ENCODE results near the gene IDI1. TPM values are rescaled to one million over a fixed set of nuclear protein-coding genes. Genes with fewer than 3 reads are reported as not detected.
A peak's percentile ranks its signal among the peaks of the same experiment; 100 is the strongest.

Gene IDI1
- total and polyA plus RNA-seq, 2 of the 4 experiments (the other 2 are of a cell fraction) = 27.3 to 27.4 TPM

DNA sequence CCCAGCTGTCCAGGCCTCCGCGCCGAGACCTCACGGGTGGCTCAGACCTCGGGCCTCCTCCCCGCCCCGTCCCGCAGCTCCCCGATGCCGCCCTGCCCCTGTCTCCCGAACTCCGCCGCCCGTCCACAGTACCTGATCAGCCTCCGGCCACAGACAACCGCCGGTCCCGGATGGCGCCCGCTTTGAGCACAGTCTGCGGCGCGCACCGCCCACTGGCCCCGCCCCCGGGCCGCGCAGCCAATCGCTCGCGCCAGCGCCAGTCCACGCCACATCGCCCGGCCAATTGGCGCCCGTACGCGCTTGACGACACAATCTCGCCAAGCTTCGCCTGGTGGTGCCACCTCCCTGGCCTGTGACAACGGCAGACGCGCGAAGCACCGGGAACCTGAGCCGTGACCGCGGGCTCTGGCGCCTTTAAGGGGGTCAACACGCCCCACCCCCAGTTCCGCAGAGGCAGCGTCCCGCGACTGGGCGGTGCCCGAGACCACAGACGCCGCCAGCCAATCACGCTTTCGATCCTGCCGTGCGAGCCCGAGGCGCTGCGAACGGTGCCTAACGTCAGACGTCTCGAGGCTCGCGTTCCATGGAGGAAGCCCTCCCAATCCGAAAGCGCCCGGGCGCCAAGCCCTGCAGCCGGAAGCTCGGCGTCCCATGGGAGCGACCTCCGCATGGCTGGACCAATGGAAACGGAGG is at the start of gene IDI1 (continued):
- TF ChIP-seq CTCF (conservative IDR thresholded peaks at IDR 0.05; ENCODE audit: low read depth, low read length) = no peak
- peak; percentile 99 for TF ChIP-seq POLR2A (IDR thresholded peaks at IDR 0.05; ENCODE audit: low read depth, low read length)
- TF ChIP-seq RAD21 (IDR thresholded peaks at IDR 0.05; ENCODE audit: low read length) = no peak
- TF ChIP-seq RCOR1 (IDR thresholded peaks at IDR 0.05; ENCODE audit: insufficient replicate concordance, low read length) = no peak

DNA sequence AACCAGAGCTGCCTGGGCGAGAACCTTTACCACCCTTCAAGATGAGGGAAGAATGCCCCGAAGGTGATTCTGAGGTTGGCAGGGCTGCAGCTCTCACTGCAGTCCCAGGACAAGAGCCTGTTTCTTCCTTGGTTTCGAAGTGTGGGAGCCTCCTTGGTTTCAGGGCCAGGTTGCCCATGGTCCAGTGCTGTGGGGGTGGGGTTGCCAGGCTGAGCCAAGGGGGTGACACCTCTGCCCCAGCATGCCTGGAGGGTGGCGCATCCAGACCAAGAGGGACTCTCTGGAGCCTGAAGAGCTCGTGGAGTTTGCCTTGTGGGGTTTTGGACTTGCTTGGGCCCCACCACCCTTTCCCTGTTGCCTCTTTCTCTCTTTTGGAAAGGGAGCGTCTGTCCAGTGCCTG is 48.5 kb upstream of the IDI1 start:
- Histone ChIP-seq H2BK5ac (ENCODE audit: low read depth, low read length, poor library complexity, severe bottlenecking) (no peak overlapping the region), H2BK20ac (ENCODE audit: low read depth, low read length) (no peak overlapping the region), H2AK5ac (ENCODE audit: low read depth, low read length) (no peak overlapping the region), H3K27me3 (ENCODE audit: control insufficient read depth, insufficient read depth, low read length) (no peaks in the 10 kb centered on the region), H3K79me1 (ENCODE audit: low read depth in 1 of 2, low read length in 2 of 2) (peaks cover 14 to 22% of the 10 kb centered on the region in 2 experiments), H2BK120ac (ENCODE audit: low read depth, low read length) (no peak overlapping the region), H3K18ac (ENCODE audit: low read depth, low read length) (no peak overlapping the region), H3K4me3 (ENCODE audit: insufficient read depth, low read depth, low read length) (no peak overlapping the region), H3K9me1 (ENCODE audit: insufficient read depth, low read length) (peaks cover 17% of the 10 kb centered on the region), H3K14ac (replicated peaks; ENCODE audit: low read depth, low read length) (no peak overlapping the region), H3K23ac (ENCODE audit: low read depth, low read length) (no peak overlapping the region), H3K9me3 (ENCODE audit: control insufficient read depth, insufficient read depth, low read length) (no peaks in the 10 kb centered on the region), H3K56ac (ENCODE audit: extremely low read depth, insufficient read depth, low read length) (no peak overlapping the region), H4K20me1 (ENCODE audit: insufficient read depth, low read length) (0 out of 2 replicates have a peak, but pooled peaks cover 13% of the 10 kb centered on the region), H4K8ac (ENCODE audit: low read depth in 2 of 2, low read length in 2 of 2) (no peak overlapping the region), H2AK9ac (replicated peaks; ENCODE audit: low read depth, low read length, poor library complexity) (no peak overlapping the region), H3K27ac (ENCODE audit: insufficient read depth, low read length) (no peak overlapping the region), H3K9ac (ENCODE audit: low read depth, low read length) (no peak overlapping the region), H3K4me1 (ENCODE audit: control insufficient read depth, insufficient read depth, low read length) (peaks cover under 1% of the 10 kb centered on the region), H4K91ac (ENCODE audit: insufficient read depth, low read depth, low read length) (no peak overlapping the region), H3K36me3 (ENCODE audit: control insufficient read depth, insufficient read depth, low read length) (peaks cover 41% of the 10 kb centered on the region), H4K5ac (ENCODE audit: low read depth, low read length) (no peak overlapping the region), H3K4ac (ENCODE audit: low read depth, low read length) (no peak overlapping the region), H2AFZ (replicated peaks; ENCODE audit: low read length, poor library complexity) (no peak overlapping the region), H3K4me2 (ENCODE audit: low read depth, low read length) (no peak overlapping the region), H2BK15ac (ENCODE audit: low read depth, low read length) (no peak overlapping the region)
- ATAC-seq (ENCODE audit: low read depth) = no peak
- BruUV-seq (replicated peaks) = no TSS peak
- POLR2A ChIA-PET (ENCODE audit: unreplicated experiment) = no interaction called here
- TF ChIP-seq POLR2A (IDR thresholded peaks at IDR 0.05; ENCODE audit: low read depth, low read length) = no peak
- TF ChIP-seq CHD1 (IDR thresholded peaks at IDR 0.05; ENCODE audit: low read depth, low read length) = no peak
- TF ChIP-seq MAZ (IDR thresholded peaks at IDR 0.05; ENCODE audit: borderline replicate concordance, low read depth, low read length) = no peak
- TF ChIP-seq SMC3 (IDR thresholded peaks at IDR 0.05; ENCODE audit: low read depth, low read length) = no peak
- no CpG with 5 or more reads among the region's 6 CpGs for WGBS, 2 experiments (ENCODE audit: extremely low coverage in 2 of 2, insufficient read length in 1 of 2)
- dilution Hi-C loops (cut with HindIII; ENCODE audit: low sequenced_read_pairs, unreplicated experiment) (no loop called here), in situ Hi-C loops (cut with MboI; ENCODE audit: low sequenced_read_pairs) (no loop called here), intact Hi-C loops (cut with micrococcal nuclease) (no loop called here)
- CTCF ChIA-PET = no interaction called here
- DNase-seq = no peak
